Liver (tissue), 9 donors: ENCODE data around the gene ADPRS. TPM values are rescaled to one million over a fixed set of nuclear protein-coding genes. Genes with fewer than 3 reads are reported as not detected.

Source experiments
- DNase-seq: peaks from one replicate; pipeline ENCODE4 v3.0.0-alpha.2; 2017; ENCODE audit warnings: low spot score
- H3K27ac ChIP-seq, 2 donors: one replicate each; pipeline ENCODE4 v1.7.0; 2013; ENCODE audit warnings: inconsistent platforms in 2 of 2, low read length in 2 of 2, control low read depth in 1 of 2, low read depth in 1 of 2, mild to moderate bottlenecking in 1 of 2
- H3K27me3 ChIP-seq, 4 donors: one replicate each; pipeline versions ENCODE4 v1.6.1 to v1.7.0; 2013; ENCODE audit warnings: low read length in 3 of 4, inconsistent platforms in 1 of 4, mild to moderate bottlenecking in 1 of 4, moderate library complexity in 1 of 4; ENCODE audit not compliant: control insufficient read depth in 4 of 4, insufficient read depth in 4 of 4
- H3K36me3 ChIP-seq, 4 donors: one replicate each; pipeline versions ENCODE4 v1.6.1 to v1.7.0; 2013; ENCODE audit warnings: low read length in 3 of 4, mild to moderate bottlenecking in 3 of 4, low read depth in 1 of 4, moderate library complexity in 1 of 4; ENCODE audit not compliant: control insufficient read depth in 4 of 4, insufficient read depth in 3 of 4
- H3K4me1 ChIP-seq, 4 donors: one replicate each; pipeline versions ENCODE4 v1.6.1 to v1.7.0; 2013; ENCODE audit warnings: low read length in 3 of 4, mild to moderate bottlenecking in 3 of 4, moderate library complexity in 1 of 4; ENCODE audit not compliant: control insufficient read depth in 4 of 4, insufficient read depth in 4 of 4
- H3K4me3 ChIP-seq, 3 donors: one replicate each; pipeline versions ENCODE4 v1.6.1 to v1.7.0; 2013; ENCODE audit warnings: low read length in 3 of 3, control low read depth in 1 of 3, low read depth in 1 of 3, mild to moderate bottlenecking in 1 of 3
- H3K9ac ChIP-seq, 2 donors: one replicate each; pipeline ENCODE4 v1.7.0; 2013; ENCODE audit warnings: low read length in 2 of 2, mild to moderate bottlenecking in 2 of 2, moderate library complexity in 2 of 2, control low read depth in 1 of 2, low read depth in 1 of 2
- H3K9me3 ChIP-seq, 4 donors: one replicate each; pipeline versions ENCODE4 v1.6.1 to v1.7.0; 2013; ENCODE audit warnings: low read length in 3 of 4; ENCODE audit not compliant: control insufficient read depth in 4 of 4
- EGR1 ChIP-seq, 2 donors: IDR thresholded peaks; 2 replicates each; pipeline ENCODE4 v1.6.1; 2016 to 2018; ENCODE audit warnings: antibody characterized with exemption in 2 of 2, low read depth in 2 of 2
- FOXA1 ChIP-seq: IDR thresholded peaks from 2 replicates; pipeline ENCODE4 v1.6.1; 2016; ENCODE audit warnings: antibody characterized with exemption
- FOXA2 ChIP-seq: IDR thresholded peaks from 2 replicates; pipeline ENCODE4 v1.6.1; 2016; ENCODE audit warnings: antibody characterized with exemption
- GABPA ChIP-seq, 2 donors: IDR thresholded peaks in 1 of 2; conservative IDR thresholded peaks in 1 of 2; 2 replicates each; pipeline ENCODE4 v1.6.1; 2016; ENCODE audit warnings: antibody characterized with exemption in 2 of 2, mild to moderate bottlenecking in 1 of 2, moderate library complexity in 1 of 2
- HNF4A ChIP-seq, 2 donors: conservative IDR thresholded peaks; 2 replicates each; pipeline ENCODE4 v1.6.1; 2016; ENCODE audit warnings: antibody characterized with exemption in 2 of 2, mild to moderate bottlenecking in 2 of 2
- HNF4G ChIP-seq: IDR thresholded peaks from 2 replicates; pipeline ENCODE4 v1.6.1; 2016; ENCODE audit warnings: antibody characterized with exemption
- JUND ChIP-seq, 2 donors: IDR thresholded peaks; 2 replicates each; pipeline ENCODE4 v1.6.1; 2016; ENCODE audit warnings: antibody characterized with exemption in 2 of 2
- NR2F2 ChIP-seq: IDR thresholded peaks from 2 replicates; pipeline ENCODE4 v1.6.1; 2016; ENCODE audit warnings: antibody characterized with exemption
- RAD21 ChIP-seq, 2 donors: IDR thresholded peaks; 2 replicates each; pipeline ENCODE4 v1.6.1; 2016; ENCODE audit warnings: antibody characterized with exemption in 2 of 2, mild to moderate bottlenecking in 2 of 2
- RXRA ChIP-seq, 2 donors: IDR thresholded peaks; 2 replicates each; pipeline ENCODE4 v1.6.1; 2017 to 2018; ENCODE audit warnings: antibody characterized with exemption in 2 of 2, mild to moderate bottlenecking in 1 of 2
- SP1 ChIP-seq: IDR thresholded peaks from 2 replicates; pipeline ENCODE4 v1.6.1; 2018; ENCODE audit warnings: antibody characterized with exemption, mild to moderate bottlenecking
- TAF1 ChIP-seq: conservative IDR thresholded peaks from 2 replicates; pipeline ENCODE4 v1.6.1; 2016; ENCODE audit warnings: antibody characterized with exemption, mild to moderate bottlenecking
- YY1 ChIP-seq: IDR thresholded peaks from 2 replicates; pipeline ENCODE4 v1.6.1; 2016; ENCODE audit warnings: antibody characterized with exemption, mild to moderate bottlenecking
- WGBS: extraction: QIAGEN DNeasy Blood & Tissue Kit; methylation state at CpG from one replicate; pipeline ENCODE4 v1.1.7; 2013; 5-methylcytosine and 5-hydroxymethylcytosine counted together
- polyA plus RNA-seq, 2 donors: library from polyadenylated mRNA; stranded (reverse) in 1 of 2; unstranded in 1 of 2; fragments of 200-250 nt in 1 of 2; fragments of >200 nt in 1 of 2; fragmentation: Nextera tagmentation in 1 of 2; extraction: Ambion mirVana in 1 of 2; gene quantifications; one replicate each; pipeline versions ENCODE4 v1.2.1 to v1.2.3, GENCODE V29; 2013 to 2015
- total RNA-seq, 2 donors: library from RNA; depleted of rRNA; stranded (reverse); fragments of >200 nt; gene quantifications; one replicate each; pipeline ENCODE4 v1.2.3, GENCODE V29; 2014
- TF ChIP-seq, protein P1 (sequence below): IDR thresholded peaks from 2 replicates; pipeline ENCODE4 v1.6.1; 2016; ENCODE audit warnings: antibody characterized with exemption, mild to moderate bottlenecking
- TF ChIP-seq, protein P2 (sequence below): IDR thresholded peaks from 2 replicates; pipeline ENCODE4 v1.6.1; 2016; ENCODE audit warnings: antibody characterized with exemption
- TF ChIP-seq, protein P3 (sequence below): IDR thresholded peaks from 2 replicates; pipeline ENCODE4 v1.6.1; 2016; ENCODE audit warnings: antibody characterized with exemption
- TF ChIP-seq, protein P4 (sequence below): IDR thresholded peaks from 2 replicates; pipeline ENCODE4 v1.6.1; 2016; ENCODE audit warnings: antibody characterized with exemption
- TF ChIP-seq, protein P5 (sequence below): fragments of 150-350 bp; IDR thresholded peaks from 2 replicates; pipeline ENCODE4 v1.5.1; 2017; ENCODE audit warnings: improper control_type of control experiment, low read depth, low read length; ENCODE audit not compliant: missing input control
- donor health status: healthy.
- donor health status: healthy.
- donor health status: healthy.
- donor health status: healthy.
- donor health status: healthy.

Gene ADPRS
- total and polyA plus RNA-seq, 4 donors = 9.4 to 13.1 (median 11.0) TPM

- H3K27ac ChIP-seq = no peak overlapping the region
- no peaks in the 10 kb centered on the region for H3K9me3 ChIP-seq
- WGBS = 49% methylated on average over 19 of the region's 19 CpGs
- H3K36me3 ChIP-seq = no peaks in the 10 kb centered on the region
- no peak for TF ChIP-seq NR2F2
- TF ChIP-seq YY1 = no peak
- TF ChIP-seq HNF4A (conservative IDR thresholded peaks at IDR 0.05) = no peak
- TF ChIP-seq, protein P1, sequence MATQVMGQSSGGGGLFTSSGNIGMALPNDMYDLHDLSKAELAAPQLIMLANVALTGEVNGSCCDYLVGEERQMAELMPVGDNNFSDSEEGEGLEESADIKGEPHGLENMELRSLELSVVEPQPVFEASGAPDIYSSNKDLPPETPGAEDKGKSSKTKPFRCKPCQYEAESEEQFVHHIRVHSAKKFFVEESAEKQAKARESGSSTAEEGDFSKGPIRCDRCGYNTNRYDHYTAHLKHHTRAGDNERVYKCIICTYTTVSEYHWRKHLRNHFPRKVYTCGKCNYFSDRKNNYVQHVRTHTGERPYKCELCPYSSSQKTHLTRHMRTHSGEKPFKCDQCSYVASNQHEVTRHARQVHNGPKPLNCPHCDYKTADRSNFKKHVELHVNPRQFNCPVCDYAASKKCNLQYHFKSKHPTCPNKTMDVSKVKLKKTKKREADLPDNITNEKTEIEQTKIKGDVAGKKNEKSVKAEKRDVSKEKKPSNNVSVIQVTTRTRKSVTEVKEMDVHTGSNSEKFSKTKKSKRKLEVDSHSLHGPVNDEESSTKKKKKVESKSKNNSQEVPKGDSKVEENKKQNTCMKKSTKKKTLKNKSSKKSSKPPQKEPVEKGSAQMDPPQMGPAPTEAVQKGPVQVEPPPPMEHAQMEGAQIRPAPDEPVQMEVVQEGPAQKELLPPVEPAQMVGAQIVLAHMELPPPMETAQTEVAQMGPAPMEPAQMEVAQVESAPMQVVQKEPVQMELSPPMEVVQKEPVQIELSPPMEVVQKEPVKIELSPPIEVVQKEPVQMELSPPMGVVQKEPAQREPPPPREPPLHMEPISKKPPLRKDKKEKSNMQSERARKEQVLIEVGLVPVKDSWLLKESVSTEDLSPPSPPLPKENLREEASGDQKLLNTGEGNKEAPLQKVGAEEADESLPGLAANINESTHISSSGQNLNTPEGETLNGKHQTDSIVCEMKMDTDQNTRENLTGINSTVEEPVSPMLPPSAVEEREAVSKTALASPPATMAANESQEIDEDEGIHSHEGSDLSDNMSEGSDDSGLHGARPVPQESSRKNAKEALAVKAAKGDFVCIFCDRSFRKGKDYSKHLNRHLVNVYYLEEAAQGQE = no peak
- TF ChIP-seq EGR1 (IDR thresholded peaks at IDR 0.05; ENCODE audit: low read depth in 2 of 2) = no peak
- no peak for TF ChIP-seq HNF4G
- peak overlapping the region in 2 of 3 donors; percentile 20 to 47 for H3K4me3 ChIP-seq
- H3K9ac ChIP-seq = no peak overlapping the region
- H3K4me1 ChIP-seq = peaks cover 4 to 9% (median 6%) of the 10 kb centered on the region in 4 donors
- no peak for DNase-seq
- no peaks in the 10 kb centered on the region for H3K27me3 ChIP-seq
Measured at GRCh38 chr1:36084497-36085115, 4.1 kb upstream of the ADPRS start.

DNA sequence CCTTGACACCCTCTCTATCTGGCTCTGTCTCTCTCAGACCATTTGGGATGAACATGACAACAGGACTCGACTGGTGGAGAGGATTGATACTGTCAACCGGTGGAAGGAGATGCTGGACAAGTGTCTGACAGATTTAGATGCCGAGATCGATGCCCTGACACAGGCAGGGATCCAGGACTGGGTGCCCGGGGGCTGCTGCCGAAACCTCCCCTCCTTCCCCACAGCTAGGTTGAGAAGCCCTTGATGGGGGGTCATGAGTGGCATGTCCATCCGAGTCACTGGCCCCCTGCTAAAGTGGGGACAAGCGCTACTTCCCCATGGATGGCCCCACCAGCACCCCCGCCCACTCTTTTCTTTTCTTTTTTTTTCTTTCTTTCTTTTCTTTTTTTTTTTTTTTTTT lies 3.6 kb upstream of the ADPRS start:
- Histone ChIP-seq H3K9me3 (no peaks in the 10 kb centered on the region), H3K4me3 (no peak overlapping the region), H3K36me3 (no peaks in the 10 kb centered on the region), H3K27me3 (no peaks in the 10 kb centered on the region), H3K9ac (no peak overlapping the region), H3K4me1 (peaks cover 8 to 14% (median 10%) of the 10 kb centered on the region in 4 donors), H3K27ac (no peak overlapping the region)
- no peak for DNase-seq
- TF ChIP-seq FOXA1 (no peak), YY1 (no peak), TAF1 (no peak), HNF4A (conservative IDR thresholded peaks at IDR 0.05) (no peak), JUND (IDR thresholded peaks at IDR 0.05) (no peak), GABPA (IDR thresholded peaks at IDR 0.05 in 1 of 2, conservative IDR thresholded peaks at IDR 0.05 in 1 of 2) (no peak), EGR1 (IDR thresholded peaks at IDR 0.05; ENCODE audit: low read depth in 2 of 2) (no peak), NR2F2 (no peak), RXRA (IDR thresholded peaks at IDR 0.05) (no peak), HNF4G (no peak), FOXA2 (no peak), RAD21 (IDR thresholded peaks at IDR 0.05) (no peak), SP1 (no peak)
- TF ChIP-seq, protein P2, sequence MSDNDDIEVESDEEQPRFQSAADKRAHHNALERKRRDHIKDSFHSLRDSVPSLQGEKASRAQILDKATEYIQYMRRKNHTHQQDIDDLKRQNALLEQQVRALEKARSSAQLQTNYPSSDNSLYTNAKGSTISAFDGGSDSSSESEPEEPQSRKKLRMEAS = no peak
- TF ChIP-seq, protein P3, sequence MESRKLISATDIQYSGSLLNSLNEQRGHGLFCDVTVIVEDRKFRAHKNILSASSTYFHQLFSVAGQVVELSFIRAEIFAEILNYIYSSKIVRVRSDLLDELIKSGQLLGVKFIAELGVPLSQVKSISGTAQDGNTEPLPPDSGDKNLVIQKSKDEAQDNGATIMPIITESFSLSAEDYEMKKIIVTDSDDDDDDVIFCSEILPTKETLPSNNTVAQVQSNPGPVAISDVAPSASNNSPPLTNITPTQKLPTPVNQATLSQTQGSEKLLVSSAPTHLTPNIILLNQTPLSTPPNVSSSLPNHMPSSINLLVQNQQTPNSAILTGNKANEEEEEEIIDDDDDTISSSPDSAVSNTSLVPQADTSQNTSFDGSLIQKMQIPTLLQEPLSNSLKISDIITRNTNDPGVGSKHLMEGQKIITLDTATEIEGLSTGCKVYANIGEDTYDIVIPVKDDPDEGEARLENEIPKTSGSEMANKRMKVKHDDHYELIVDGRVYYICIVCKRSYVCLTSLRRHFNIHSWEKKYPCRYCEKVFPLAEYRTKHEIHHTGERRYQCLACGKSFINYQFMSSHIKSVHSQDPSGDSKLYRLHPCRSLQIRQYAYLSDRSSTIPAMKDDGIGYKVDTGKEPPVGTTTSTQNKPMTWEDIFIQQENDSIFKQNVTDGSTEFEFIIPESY = no peak
- TF ChIP-seq, protein P4, sequence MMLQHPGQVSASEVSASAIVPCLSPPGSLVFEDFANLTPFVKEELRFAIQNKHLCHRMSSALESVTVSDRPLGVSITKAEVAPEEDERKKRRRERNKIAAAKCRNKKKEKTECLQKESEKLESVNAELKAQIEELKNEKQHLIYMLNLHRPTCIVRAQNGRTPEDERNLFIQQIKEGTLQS = no peak
- TF ChIP-seq, protein P1 = no peak
- TF ChIP-seq, protein P5, sequence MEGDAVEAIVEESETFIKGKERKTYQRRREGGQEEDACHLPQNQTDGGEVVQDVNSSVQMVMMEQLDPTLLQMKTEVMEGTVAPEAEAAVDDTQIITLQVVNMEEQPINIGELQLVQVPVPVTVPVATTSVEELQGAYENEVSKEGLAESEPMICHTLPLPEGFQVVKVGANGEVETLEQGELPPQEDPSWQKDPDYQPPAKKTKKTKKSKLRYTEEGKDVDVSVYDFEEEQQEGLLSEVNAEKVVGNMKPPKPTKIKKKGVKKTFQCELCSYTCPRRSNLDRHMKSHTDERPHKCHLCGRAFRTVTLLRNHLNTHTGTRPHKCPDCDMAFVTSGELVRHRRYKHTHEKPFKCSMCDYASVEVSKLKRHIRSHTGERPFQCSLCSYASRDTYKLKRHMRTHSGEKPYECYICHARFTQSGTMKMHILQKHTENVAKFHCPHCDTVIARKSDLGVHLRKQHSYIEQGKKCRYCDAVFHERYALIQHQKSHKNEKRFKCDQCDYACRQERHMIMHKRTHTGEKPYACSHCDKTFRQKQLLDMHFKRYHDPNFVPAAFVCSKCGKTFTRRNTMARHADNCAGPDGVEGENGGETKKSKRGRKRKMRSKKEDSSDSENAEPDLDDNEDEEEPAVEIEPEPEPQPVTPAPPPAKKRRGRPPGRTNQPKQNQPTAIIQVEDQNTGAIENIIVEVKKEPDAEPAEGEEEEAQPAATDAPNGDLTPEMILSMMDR = no peak
- WGBS = 92% methylated on average over 9 of the region's 9 CpGs
